Skeletal muscle satellite cell (primary cell): Measurements from ENCODE around the gene ST6GALNAC5.
"Not testable (repeated sequence)": the region's sequence is repeated elsewhere in the genome, so short reads cannot be mapped to it uniquely, and the experiment has no call there.

Source experiments
- H3K27me3 ChIP-seq: 2 replicates; pipeline ENCODE4 v1.7.0; 2013; ENCODE audit warnings: low read length; ENCODE audit not compliant: control insufficient read depth, insufficient read depth
- H3K36me3 ChIP-seq: 2 replicates; pipeline ENCODE4 v1.7.0; 2013; ENCODE audit warnings: mild to moderate bottlenecking, control low read depth, low read length; ENCODE audit not compliant: insufficient read depth
- H3K4me1 ChIP-seq: 2 replicates; pipeline ENCODE4 v1.7.0; 2013; ENCODE audit warnings: low read length; ENCODE audit not compliant: control insufficient read depth, insufficient read depth
- H3K4me2 ChIP-seq: 2 replicates; pipeline ENCODE4 v1.7.0; 2013; ENCODE audit warnings: mild to moderate bottlenecking, low read length
- H3K4me3 ChIP-seq: 2 replicates; pipeline ENCODE4 v1.7.0; 2013; ENCODE audit warnings: low read length
- H3K9ac ChIP-seq: 2 replicates; pipeline ENCODE4 v1.7.0; 2013; ENCODE audit warnings: mild to moderate bottlenecking, low read depth, low read length, moderate library complexity
- H3K9me3 ChIP-seq: replicated peaks from 2 replicates; pipeline ENCODE4 v1.7.0; 2013; ENCODE audit warnings: mild to moderate bottlenecking, control low read depth, low read length

Gene ST6GALNAC5

DNA sequence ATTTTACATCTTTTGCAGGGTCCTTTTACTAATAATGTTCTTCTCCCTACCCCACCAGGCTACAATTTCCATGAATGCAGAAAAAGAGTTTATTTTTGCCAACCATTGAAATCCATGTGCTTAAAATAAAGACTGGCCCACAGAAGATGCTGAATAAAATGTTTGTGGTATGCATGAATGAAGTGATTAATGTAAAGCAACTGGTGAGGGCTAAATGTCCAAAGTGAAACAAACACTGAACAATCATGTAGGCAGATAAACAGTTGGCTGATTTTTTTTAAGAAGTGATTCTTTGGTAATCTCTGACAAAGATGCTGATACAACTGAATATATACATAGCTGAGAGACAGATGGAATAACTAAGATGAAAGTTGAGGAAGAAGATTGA, 94.5 kb downstream of the ST6GALNAC5 start:
- Histone ChIP-seq H3K36me3 (no peaks in the 10 kb centered on the region), H3K4me2 (no peak overlapping the region), H3K9ac (no peak overlapping the region), H3K9me3 (no peaks in the 10 kb centered on the region), H3K4me1 (no peaks in the 10 kb centered on the region), H3K4me3 (no peak overlapping the region), H3K27me3 (no peaks in the 10 kb centered on the region)

DNA sequence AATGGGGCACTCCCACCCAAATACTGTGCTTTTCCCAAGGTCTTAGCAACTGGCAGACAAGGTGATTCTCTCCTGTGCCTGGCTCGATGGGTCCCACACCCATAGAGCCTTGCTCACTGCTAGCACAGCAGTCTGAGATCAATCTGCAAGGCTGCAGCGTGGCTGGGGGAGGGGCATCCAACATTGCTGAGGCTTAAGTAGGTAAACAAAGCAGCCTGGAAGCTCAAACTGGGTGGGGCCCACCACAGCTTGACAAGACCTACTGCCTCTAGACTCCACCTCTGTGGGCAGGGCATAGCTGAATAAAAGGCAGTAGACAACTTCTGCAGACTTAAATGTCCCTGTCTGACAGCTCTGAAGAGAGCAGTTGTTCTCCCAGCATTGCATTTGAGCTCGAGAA, 114.0 kb downstream of the ST6GALNAC5 start:
- not testable (repeated sequence) for H3K9me3 ChIP-seq, H3K36me3 ChIP-seq, H3K4me2 ChIP-seq, H3K4me3 ChIP-seq, H3K9ac ChIP-seq, H3K27me3 ChIP-seq, H3K4me1 ChIP-seq

- H3K4me3 ChIP-seq: no peak overlapping the region
These were observed 122.7 kb downstream of the ST6GALNAC5 start for GRCh38 chr1:76989976-76990375.

DNA sequence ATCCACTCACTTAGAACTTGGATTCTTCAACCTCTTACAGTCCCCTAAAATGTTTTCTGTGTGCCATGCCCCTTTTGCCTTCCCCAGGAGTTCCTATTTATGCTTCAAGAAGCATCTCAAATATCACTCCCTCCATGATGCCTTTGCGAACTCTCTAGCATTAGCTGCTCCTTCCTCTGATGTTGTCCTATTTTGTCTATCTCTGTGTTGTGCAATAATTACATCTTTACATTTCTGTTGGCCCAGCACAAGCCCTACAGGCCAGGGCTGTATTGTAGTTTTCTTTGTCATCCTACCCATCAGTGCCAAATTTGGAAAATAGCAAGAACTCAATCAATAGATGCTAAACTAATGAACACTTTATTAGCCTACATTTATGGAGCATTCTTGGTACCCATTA, 125.8 kb downstream of the ST6GALNAC5 start:
- Histone ChIP-seq H3K36me3 (no peaks in the 10 kb centered on the region), H3K4me1 (peaks cover 5% of the 10 kb centered on the region), H3K9ac (no peak overlapping the region), H3K27me3 (no peaks in the 10 kb centered on the region), H3K9me3 (no peaks in the 10 kb centered on the region), H3K4me3 (no peak overlapping the region), H3K4me2 (no peak overlapping the region)

More at GRCh38 chr1:76989976-76990375, 122.7 kb downstream of the ST6GALNAC5 start:
- Histone ChIP-seq H3K4me1 (no peaks in the 10 kb centered on the region), H3K27me3 (no peaks in the 10 kb centered on the region), H3K9me3 (no peaks in the 10 kb centered on the region), H3K9ac (no peak overlapping the region), H3K36me3 (no peaks in the 10 kb centered on the region), H3K4me2 (no peak overlapping the region)

- peaks cover 17% of the 10 kb centered on the region for H3K4me1 ChIP-seq
- peak overlapping the region; percentile 63 for H3K4me2 ChIP-seq
- no peaks in the 10 kb centered on the region for H3K9me3 ChIP-seq
- H3K36me3 ChIP-seq: no peaks in the 10 kb centered on the region
- no peaks in the 10 kb centered on the region for H3K27me3 ChIP-seq
- H3K9ac ChIP-seq: peak overlapping the region; percentile 49
- H3K4me3 ChIP-seq: peak overlapping the region; percentile 30
These were observed 131.4 kb downstream of the ST6GALNAC5 start for GRCh38 chr1:76998582-76999223.

DNA sequence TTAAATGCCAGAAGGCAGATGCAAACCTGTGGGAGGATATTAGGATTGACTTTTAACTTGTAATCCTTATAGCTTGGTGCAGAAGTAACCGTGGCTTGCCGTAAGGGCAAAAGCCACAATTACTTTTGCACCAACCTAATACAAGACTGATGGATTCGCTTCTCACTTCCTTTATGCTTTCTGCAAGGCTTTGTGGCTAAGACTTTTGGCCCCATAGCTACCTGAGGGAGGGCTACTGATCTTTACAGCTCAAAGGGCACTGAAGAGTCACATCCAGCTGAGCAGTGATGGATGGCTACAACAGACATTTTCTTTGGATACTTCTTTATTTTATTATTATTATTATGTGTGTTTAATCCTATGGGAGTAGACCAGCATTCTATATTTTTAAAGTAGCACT, 140.4 kb downstream of the ST6GALNAC5 start:
- Histone ChIP-seq H3K36me3 (no peaks in the 10 kb centered on the region), H3K9me3 (no peaks in the 10 kb centered on the region), H3K27me3 (no peaks in the 10 kb centered on the region), H3K4me2 (no peak overlapping the region), H3K9ac (no peak overlapping the region), H3K4me3 (no peak overlapping the region), H3K4me1 (no peaks in the 10 kb centered on the region)

DNA sequence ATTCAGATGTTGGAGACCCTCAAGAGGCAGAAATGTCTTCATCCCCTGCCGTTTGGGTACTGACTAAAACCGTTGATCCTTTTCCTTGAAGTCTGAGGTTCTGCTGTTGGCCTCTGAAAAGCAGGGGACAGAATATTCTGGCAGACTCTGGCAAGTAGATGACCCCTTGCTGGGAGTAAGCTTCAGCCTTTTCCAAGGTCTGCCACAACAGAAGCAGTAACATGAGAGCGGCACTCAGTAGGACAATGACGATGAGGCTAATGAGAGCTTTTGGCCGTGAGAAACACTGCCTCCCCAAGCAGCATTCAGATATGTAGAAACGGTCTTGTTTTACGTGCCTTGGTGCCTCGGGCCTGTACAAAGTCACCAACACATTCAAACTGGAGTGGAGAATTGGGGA, 143.7 kb downstream of the ST6GALNAC5 start:
- Histone ChIP-seq H3K9me3 (no peaks in the 10 kb centered on the region), H3K4me3 (no peak overlapping the region), H3K4me1 (no peaks in the 10 kb centered on the region), H3K27me3 (no peaks in the 10 kb centered on the region), H3K4me2 (no peak overlapping the region), H3K9ac (no peak overlapping the region), H3K36me3 (no peaks in the 10 kb centered on the region)

GRCh38 chr1:77012066-77012465, 144.8 kb downstream of the ST6GALNAC5 start:
- no peaks in the 10 kb centered on the region for H3K9me3 ChIP-seq
- no peak overlapping the region for H3K4me2 ChIP-seq
- H3K27me3 ChIP-seq: peaks cover 5% of the 10 kb centered on the region
- H3K9ac ChIP-seq: no peak overlapping the region
- H3K4me3 ChIP-seq: no peak overlapping the region
- H3K4me1 ChIP-seq: no peaks in the 10 kb centered on the region
- H3K36me3 ChIP-seq: no peaks in the 10 kb centered on the region

DNA sequence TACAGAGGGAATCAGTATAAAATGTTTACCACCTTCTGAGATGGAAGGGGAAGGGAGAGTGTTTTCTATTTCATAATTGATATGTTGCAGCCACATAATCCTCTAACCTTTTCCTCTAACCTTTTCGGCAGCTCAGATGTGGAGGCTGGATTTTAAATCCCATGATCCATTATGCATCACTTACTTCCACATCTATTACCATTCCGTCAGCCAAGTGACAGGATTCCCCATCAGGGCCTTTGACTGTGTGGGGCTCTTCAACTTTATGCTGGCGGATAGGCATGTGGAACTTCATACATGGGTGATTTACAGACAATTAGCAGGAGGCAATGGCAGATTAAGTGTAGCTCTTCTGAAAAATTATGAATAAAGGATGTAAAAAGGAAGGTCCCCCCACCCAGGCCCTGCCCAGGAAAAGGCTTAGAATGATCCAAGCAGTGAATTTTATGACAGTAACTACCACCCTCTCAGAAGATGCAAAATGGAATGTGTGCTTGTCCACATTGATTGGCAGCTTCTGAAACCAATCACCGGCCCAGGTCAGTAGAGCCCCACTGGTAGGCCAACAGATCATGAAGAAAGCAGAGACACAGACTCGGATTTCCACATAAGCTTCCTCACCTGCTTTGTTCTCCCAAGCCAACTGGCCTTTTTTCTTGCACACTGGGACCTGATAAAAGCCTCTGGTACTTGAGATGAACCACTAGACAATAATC, 147.0 kb downstream of the ST6GALNAC5 start:
- no peaks in the 10 kb centered on the region for H3K4me1 ChIP-seq
- no peak overlapping the region for H3K4me3 ChIP-seq
- no peak overlapping the region for H3K9ac ChIP-seq
- no peaks in the 10 kb centered on the region for H3K36me3 ChIP-seq
- peaks cover 15% of the 10 kb centered on the region for H3K27me3 ChIP-seq
- no peaks in the 10 kb centered on the region for H3K9me3 ChIP-seq
- H3K4me2 ChIP-seq: no peak overlapping the region

GRCh38 chr1:77015748-77016341, 148.6 kb downstream of the ST6GALNAC5 start:
- no peak overlapping the region for H3K4me2 ChIP-seq
- no peak overlapping the region for H3K9ac ChIP-seq
- H3K4me1 ChIP-seq: no peaks in the 10 kb centered on the region

DNA sequence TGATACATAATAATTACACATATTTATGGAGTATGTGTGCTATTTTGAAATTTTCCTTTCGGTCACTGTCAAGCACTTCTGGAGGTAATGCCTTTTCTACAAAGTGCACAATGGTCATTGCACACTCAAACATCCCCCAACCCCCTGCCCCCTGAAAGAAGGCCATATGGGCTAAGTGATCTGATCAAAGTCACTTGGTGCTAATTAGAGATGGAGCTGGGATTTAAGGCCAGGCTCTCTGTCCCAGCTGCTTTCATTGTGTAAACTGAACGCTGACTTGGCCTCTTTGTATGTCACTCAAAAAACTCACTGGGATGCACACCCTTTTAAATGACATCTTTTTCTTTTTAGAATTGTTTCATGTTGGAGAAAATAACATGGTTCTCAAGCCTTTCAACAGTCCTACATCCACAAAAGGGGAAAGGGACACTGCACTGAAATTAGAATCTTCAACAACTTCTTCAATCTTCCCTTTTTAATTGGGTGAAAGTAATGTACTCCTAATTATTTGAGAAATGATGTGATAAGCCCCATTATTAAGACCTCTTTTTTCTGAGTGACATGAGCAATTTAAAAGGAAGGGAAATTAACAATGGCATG, 149.2 kb downstream of the ST6GALNAC5 start:
- H3K4me3 ChIP-seq: no peak overlapping the region
- H3K4me2 ChIP-seq: no peak overlapping the region
- no peak overlapping the region for H3K9ac ChIP-seq
- no peaks in the 10 kb centered on the region for H3K36me3 ChIP-seq
- no peaks in the 10 kb centered on the region for H3K9me3 ChIP-seq
- peaks cover 21% of the 10 kb centered on the region for H3K27me3 ChIP-seq
- H3K4me1 ChIP-seq: no peaks in the 10 kb centered on the region

More at GRCh38 chr1:77015748-77016341, 148.6 kb downstream of the ST6GALNAC5 start:
- Histone ChIP-seq H3K27me3 (peaks cover 21% of the 10 kb centered on the region), H3K4me3 (no peak overlapping the region), H3K36me3 (no peaks in the 10 kb centered on the region), H3K9me3 (no peaks in the 10 kb centered on the region)
